Stimulated activated memory B cell treated with anti-CD40 and anti-IgM and Interleukin-4, amounts not matched to agents 10 μg/mL and 1 μg/mL and 100 μg/mL, for 72 hours (primary cell): ENCODE results near the gene MARCHF9.

Experiments used
- ATAC-seq: fragments of 150-1000 bp; cut with Tn5 transposase; 2 replicates; pipeline ENCODE4 v1.10.0; 2021
- H3K27ac Mint-ChIP-seq: one replicate; pipeline ENCODE4 v1.8.0; 2022; ENCODE audit warnings: mild to moderate bottlenecking, mixed read lengths
- H3K27me3 Mint-ChIP-seq: one replicate; pipeline ENCODE4 v1.8.0; 2022; ENCODE audit warnings: mixed read lengths
- H3K36me3 Mint-ChIP-seq: one replicate; pipeline ENCODE4 v1.8.0; 2022; ENCODE audit warnings: mixed read lengths
- H3K4me1 Mint-ChIP-seq: one replicate; pipeline ENCODE4 v1.8.0; 2022; ENCODE audit warnings: mixed read lengths
- H3K4me3 Mint-ChIP-seq: one replicate; pipeline ENCODE4 v1.8.0; 2022; ENCODE audit warnings: mild to moderate bottlenecking, moderate library complexity, mixed read lengths
- H3K9me3 Mint-ChIP-seq: one replicate; pipeline ENCODE4 v1.8.0; 2022; ENCODE audit warnings: mixed read lengths

MARCHF9 gene

DNA sequence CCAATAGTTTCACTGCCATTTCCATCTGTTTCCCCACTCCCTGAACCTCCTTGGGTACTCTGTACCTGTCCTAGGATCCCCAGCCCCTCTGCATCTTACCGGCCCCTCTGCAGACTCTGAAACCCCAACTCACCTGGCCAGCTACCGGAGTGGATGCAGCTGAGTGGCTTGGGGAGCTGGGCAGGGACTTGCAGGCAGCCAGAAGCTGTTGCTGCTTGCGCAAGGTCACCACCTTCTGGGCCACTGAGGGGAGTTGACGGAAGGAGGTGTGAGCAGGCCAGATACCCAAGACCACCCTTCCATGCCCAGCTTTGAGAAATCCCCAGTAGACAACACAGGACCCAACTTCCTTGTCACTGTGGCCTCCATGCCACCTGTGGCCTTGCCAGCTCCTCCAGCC, 22.6 kb upstream of the MARCHF9 start:
- Mint-ChIP-seq H3K4me1 (peaks cover 9% of the 10 kb centered on the region), H3K4me3 (no peak overlapping the region), H3K36me3 (peaks cover 76% of the 10 kb centered on the region), H3K27me3 (no peaks in the 10 kb centered on the region), H3K27ac (no peak overlapping the region), H3K9me3 (no peaks in the 10 kb centered on the region)
- no peak for ATAC-seq

- Mint-ChIP-seq H3K9me3 (no peaks in the 10 kb centered on the region), H3K36me3 (peaks cover 70% of the 10 kb centered on the region), H3K27me3 (no peaks in the 10 kb centered on the region), H3K27ac (no peak overlapping the region), H3K4me3 (no peak overlapping the region), H3K4me1 (peaks cover 9% of the 10 kb centered on the region)
- no peak for ATAC-seq
Measured at GRCh38 chr12:57732726-57733593, 21.9 kb upstream of the MARCHF9 start.

- Mint-ChIP-seq H3K4me1 (peaks cover 10% of the 10 kb centered on the region), H3K4me3 (no peak overlapping the region), H3K27me3 (no peaks in the 10 kb centered on the region), H3K27ac (no peak overlapping the region), H3K9me3 (no peaks in the 10 kb centered on the region), H3K36me3 (peaks cover 62% of the 10 kb centered on the region)
- no peak for ATAC-seq
Measured at GRCh38 chr12:57733928-57734327, 21.0 kb upstream of the MARCHF9 start.

DNA sequence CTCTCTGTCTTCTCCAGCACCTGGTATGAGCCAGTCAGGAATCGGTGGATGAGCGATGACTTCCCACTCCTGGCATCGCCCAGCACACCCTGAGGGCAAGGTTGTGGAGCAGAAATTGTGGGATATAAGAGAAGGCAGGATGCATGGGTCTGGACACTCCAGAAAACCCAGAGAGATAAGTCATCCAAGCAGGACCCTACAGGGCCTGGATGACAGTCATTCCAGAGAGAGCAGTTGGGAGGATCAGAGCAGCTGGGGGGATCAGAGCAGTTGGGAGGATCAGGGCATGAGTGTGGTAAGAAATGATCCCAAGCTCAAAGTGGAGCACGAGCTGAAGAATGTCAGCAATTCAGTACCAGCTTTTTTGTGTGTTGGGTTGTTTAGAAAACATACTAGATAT, 20.3 kb upstream of the MARCHF9 start:
- ATAC-seq, result no peak
- Mint-ChIP-seq H3K9me3 (no peaks in the 10 kb centered on the region), H3K4me1 (peaks cover 16% of the 10 kb centered on the region), H3K27me3 (no peaks in the 10 kb centered on the region), H3K4me3 (no peak overlapping the region), H3K36me3 (peaks cover 56% of the 10 kb centered on the region), H3K27ac (no peak overlapping the region)

- no peak overlapping the region for H3K4me3 Mint-ChIP-seq
- H3K27ac Mint-ChIP-seq, result no peak overlapping the region
- H3K36me3 Mint-ChIP-seq, result peaks cover 56% of the 10 kb centered on the region
- no peaks in the 10 kb centered on the region for H3K27me3 Mint-ChIP-seq
- no peaks in the 10 kb centered on the region for H3K9me3 Mint-ChIP-seq
- no peak for ATAC-seq
- H3K4me1 Mint-ChIP-seq, result peaks cover 24% of the 10 kb centered on the region
Measured at GRCh38 chr12:57735198-57735855, 19.6 kb upstream of the MARCHF9 start.

- Mint-ChIP-seq H3K27ac (no peak overlapping the region), H3K9me3 (no peaks in the 10 kb centered on the region), H3K4me1 (peaks cover 32% of the 10 kb centered on the region), H3K36me3 (peaks cover 48% of the 10 kb centered on the region), H3K4me3 (no peak overlapping the region), H3K27me3 (no peaks in the 10 kb centered on the region)
- ATAC-seq, result no peak
Measured at GRCh38 chr12:57735952-57736740, 18.8 kb upstream of the MARCHF9 start.

DNA sequence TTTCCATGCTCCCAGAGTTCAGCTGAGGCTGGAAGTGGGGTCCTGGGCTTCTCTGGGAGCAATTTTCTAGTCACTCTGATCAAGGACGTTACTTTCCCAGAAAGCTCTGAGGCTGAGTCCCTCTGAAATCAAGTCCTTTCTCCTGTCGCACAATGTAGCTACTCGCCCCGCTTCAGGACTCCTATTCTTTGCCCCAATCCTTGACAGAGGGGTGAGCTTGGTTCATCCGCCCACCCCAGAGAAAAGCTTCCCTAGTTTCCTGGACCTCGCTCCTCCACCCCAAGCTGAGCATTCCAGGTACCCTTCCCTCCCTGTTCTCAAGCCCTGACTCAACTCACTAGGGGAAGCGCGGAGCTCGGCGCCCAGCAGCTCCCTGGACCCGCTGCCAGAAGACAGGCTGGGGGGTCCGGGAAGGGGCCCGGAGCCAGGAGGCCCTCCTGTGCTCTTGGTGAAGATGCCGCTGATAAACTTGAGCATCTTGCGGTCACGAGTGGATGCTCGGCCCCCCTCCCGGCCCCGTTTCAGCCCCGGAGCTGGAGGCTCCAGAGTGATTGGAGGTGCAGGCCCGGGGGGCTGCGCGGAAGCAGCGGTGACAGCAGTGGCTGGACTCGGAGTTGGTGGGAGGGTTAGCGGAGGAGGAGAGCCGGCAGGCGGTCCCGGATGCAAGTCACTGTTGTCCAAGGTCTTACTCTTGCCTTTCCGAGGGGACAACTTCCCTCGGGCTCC, 18.0 kb upstream of the MARCHF9 start:
- Mint-ChIP-seq H3K4me3 (no peak overlapping the region), H3K27me3 (no peaks in the 10 kb centered on the region), H3K27ac (no peak overlapping the region), H3K36me3 (peaks cover 41% of the 10 kb centered on the region), H3K9me3 (no peaks in the 10 kb centered on the region), H3K4me1 (peaks cover 39% of the 10 kb centered on the region)
- no peak for ATAC-seq

DNA sequence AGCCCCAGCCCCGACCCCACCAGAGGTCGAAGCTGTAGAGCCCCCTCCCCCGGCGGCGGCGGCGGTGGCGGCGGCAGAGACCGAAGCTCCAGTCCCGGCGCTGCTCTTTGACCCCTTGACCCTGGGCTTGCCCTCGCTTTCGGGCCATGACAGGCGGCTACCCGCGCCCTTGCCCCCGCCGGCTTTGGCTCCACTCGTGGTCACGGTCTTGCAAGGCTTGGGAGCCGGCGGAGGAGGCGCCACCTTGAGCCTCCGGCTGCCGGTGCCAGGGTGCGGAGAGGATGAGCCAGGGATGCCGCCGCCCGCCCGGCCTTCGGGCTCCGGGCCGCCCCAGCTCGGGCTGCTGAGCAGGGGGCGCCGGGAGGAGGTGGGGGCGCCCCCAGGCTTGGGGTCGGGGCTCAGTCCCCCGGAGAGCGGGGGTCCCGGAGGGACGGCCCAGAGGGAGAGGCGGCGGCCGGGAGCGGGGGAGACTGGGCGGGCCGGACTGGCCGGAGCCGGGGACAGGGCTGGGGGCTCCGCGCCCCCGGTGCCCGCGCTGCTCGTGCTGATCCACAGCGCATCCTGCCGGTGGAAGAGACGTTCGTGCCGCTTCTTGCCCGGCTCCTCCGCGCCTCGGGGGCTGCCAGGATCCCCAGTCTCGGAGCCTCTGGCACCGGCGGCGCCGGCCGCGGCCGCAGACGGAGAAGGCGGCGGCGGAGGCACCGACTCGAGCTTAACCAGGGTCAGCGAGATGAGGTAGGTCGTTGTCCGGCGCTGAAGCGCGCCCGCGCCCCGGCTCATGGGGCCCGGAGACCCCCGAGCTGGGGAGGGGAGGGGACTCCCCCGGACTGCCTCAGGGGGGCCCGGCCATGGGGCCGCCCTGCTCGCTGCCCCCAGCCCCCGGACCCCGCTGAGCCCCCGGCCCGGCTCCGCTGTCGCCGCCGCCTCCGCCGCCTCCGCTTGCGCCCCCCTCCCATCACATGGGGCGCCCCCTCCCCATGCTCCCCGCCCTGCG, 17.1 kb upstream of the MARCHF9 start:
- ATAC-seq, result peak; percentile 57
- Mint-ChIP-seq H3K27ac (no peak overlapping the region), H3K4me3 (no peak overlapping the region), H3K9me3 (no peaks in the 10 kb centered on the region), H3K36me3 (peaks cover 32% of the 10 kb centered on the region), H3K27me3 (no peaks in the 10 kb centered on the region), H3K4me1 (peaks cover 48% of the 10 kb centered on the region)

DNA sequence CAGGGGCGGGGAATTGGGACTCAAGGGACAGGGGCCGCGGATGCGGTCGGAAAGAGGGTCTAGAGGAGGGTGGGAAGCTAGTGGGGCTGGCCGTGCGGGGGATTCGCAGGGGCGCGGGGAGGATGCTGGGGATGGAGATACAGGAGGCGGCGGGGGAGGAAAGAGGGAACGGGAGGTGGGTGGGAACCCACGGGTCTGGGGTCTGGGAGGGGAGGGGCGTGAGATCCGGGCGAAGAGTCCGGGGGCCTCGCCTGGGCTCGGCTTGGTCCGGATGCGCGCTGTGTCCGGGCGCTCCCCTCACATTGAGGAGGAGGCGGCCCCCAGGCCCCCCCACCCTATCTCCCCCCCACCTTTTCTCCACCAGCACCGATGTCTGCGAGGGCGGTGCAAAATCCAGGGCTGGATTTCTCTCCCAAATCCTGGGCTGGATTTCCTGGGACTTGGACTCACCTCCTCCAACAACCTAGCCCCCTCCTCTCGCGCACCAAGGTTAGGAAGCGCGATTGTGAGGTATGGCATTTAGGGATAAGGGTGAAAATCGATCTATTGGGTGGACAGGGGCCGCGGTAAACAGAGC, 16.2 kb upstream of the MARCHF9 start, which contains the start of gene AGAP2:
Gene AGAP2 (minus strand): TSS at position 82 of the 577 bp plus-strand sequence. CDS start 496 bp downstream, outside the sequence.
- Mint-ChIP-seq H3K27me3 (no peaks in the 10 kb centered on the region), H3K27ac (no peak within 1 kb of the TSS), H3K36me3 (peaks cover 22% of the 10 kb centered on the region), H3K9me3 (no peaks in the 10 kb centered on the region), H3K4me3 (no peak within 1 kb of the TSS), H3K4me1 (peaks cover 48% of the 10 kb centered on the region)
- ATAC-seq, result no peak

- Mint-ChIP-seq H3K36me3 (peaks cover 18% of the 10 kb centered on the region), H3K4me1 (peaks cover 53% of the 10 kb centered on the region), H3K27me3 (no peaks in the 10 kb centered on the region), H3K4me3 (no peak overlapping the region), H3K27ac (no peak overlapping the region), H3K9me3 (no peaks in the 10 kb centered on the region)
- ATAC-seq, result no peak
Measured at GRCh38 chr12:57739387-57739786, 15.5 kb upstream of the MARCHF9 start.

DNA sequence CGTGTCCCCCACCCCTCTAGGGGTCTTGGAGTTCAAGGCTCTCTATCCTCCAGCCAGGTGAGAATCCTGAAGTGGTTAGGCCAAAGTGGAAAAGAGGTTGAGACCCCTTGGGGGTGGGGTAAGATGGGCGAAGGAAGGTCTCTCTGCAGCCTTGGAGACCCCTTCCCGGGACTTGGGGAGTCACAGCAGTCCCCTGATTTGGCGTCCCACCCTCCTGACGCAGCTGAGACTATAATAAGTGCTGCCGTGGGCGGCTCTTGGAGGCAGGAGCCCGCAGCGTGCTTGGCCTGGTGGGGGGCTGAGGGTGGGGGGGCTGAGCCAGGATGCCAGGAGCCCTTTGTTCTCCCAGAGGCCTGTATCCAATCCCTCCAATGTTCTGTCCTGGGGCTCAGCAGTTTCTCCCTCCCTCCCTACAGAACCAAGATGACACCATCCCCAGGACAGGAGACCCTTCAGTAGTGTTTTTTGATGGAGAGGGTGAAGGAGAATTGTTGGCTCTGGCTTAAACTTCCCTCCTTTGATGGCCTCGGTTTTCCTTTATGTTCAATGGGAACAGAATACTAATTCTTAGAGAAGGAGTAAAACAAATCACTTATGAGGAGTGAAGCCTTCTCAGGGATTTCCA, 14.9 kb upstream of the MARCHF9 start:
- Mint-ChIP-seq H3K27me3 (no peaks in the 10 kb centered on the region), H3K27ac (peak overlapping the region; percentile 87), H3K36me3 (peaks cover 12% of the 10 kb centered on the region), H3K4me3 (no peak overlapping the region), H3K9me3 (no peaks in the 10 kb centered on the region), H3K4me1 (peaks cover 59% of the 10 kb centered on the region)
- ATAC-seq, result no peak

DNA sequence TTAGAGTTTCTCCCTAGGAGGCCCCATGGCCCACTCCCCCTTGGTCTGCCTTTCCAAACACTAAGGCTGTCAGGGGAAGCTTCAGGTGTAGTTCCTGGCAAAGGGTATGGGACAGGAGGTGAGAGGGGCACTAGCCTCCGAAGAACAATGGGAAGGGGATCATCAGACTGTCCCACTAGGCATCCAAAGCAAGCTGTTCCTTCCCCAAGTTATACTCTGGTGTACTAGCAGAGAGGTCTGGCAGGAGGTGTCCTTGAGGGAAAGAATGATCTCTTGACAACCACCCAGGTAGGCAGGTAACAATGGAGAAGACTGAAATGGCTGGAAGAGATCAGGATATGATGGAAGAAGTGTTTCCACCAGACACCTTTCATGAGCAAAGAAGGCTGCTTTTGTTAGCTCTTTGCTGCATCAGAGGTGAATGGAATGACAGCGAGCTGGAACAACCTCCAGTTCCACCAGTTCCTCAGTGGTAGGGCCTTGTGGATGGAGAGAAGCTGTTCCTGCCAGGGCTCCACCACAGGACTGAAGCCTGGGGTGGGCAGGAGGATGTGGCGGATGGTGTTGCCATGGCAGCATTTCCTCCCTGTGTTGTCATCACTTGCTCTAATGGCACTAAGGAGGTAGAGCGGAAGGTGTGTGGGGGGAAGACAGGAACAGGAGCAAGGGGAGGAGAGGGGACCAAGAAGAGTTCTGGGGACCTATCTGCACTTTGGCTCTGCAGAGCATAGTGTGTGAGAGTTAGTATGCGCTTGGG, 14.1 kb upstream of the MARCHF9 start:
- Mint-ChIP-seq H3K27ac (peak overlapping the region; percentile 87), H3K4me1 (peaks cover 66% of the 10 kb centered on the region), H3K4me3 (peak overlapping the region; percentile 79), H3K36me3 (peaks cover 9% of the 10 kb centered on the region), H3K27me3 (no peaks in the 10 kb centered on the region), H3K9me3 (no peaks in the 10 kb centered on the region)
- ATAC-seq, result peak; percentile 45

- H3K27ac Mint-ChIP-seq, result peak overlapping the region; percentile 87
- no peak for ATAC-seq
- no peaks in the 10 kb centered on the region for H3K27me3 Mint-ChIP-seq
- peaks cover 71% of the 10 kb centered on the region for H3K4me1 Mint-ChIP-seq
- H3K4me3 Mint-ChIP-seq, result peak overlapping the region; percentile 79
- H3K36me3 Mint-ChIP-seq, result peaks cover 10% of the 10 kb centered on the region
- no peaks in the 10 kb centered on the region for H3K9me3 Mint-ChIP-seq
Measured at GRCh38 chr12:57741413-57741789, 13.5 kb upstream of the MARCHF9 start.
